IMR-90 (cell line): ENCODE results near the gene CNNM2. TPM values are rescaled to one million over a fixed set of nuclear protein-coding genes. Genes with fewer than 3 reads are reported as not detected.

Experiments
- ATAC-seq: fragments of 200-7000 bp; cut with Tn5 transposase; 2 replicates; pipeline ENCODE4 v1.9.1; 2020; ENCODE audit warnings: low read depth, mild to moderate bottlenecking, moderate library complexity
- BruUV-seq: library from RNA; stranded (reverse); fragments of 400-500 nt; replicated peaks from 2 replicates; lab custom pipeline; 2021; lab: Mats Ljungman, UMichigan
- CTCF ChIA-PET: fragments of 300-600 bp; formaldehyde crosslinking; extraction: SDS; loops from one replicate; lab custom pipeline; 2021; ENCODE audit warnings: antibody characterized with exemption; lab: Yijun Ruan, JAX
- POLR2A ChIA-PET: fragments of 300-600 bp; sonication (Branson Sonifier 250); formaldehyde crosslinking; loops from one replicate; lab custom pipeline; 2022; ENCODE audit warnings: antibody characterized with exemption; ENCODE audit not compliant: unreplicated experiment; lab: Charles Lee
- DNase-seq: peaks from one replicate; pipeline ENCODE4 v3.0.0; 2013
- H2AFZ ChIP-seq: replicated peaks from 2 replicates; pipeline ENCODE3; 2013; ENCODE audit warnings: low read length, mild to moderate bottlenecking; ENCODE audit not compliant: poor library complexity
- H2AK5ac ChIP-seq: 2 replicates; pipeline ENCODE4 v1.6.1; 2013; ENCODE audit warnings: low read depth, low read length, inconsistent platforms
- H2AK9ac ChIP-seq: replicated peaks from 2 replicates; pipeline ENCODE3; 2013; ENCODE audit warnings: mild to moderate bottlenecking, low read depth, low read length, moderate library complexity; ENCODE audit not compliant: poor library complexity
- H2BK120ac ChIP-seq: 2 replicates; pipeline ENCODE4 v1.6.1; 2013; ENCODE audit warnings: low read depth, low read length, inconsistent platforms
- H2BK15ac ChIP-seq: 3 replicates; pipeline ENCODE4 v1.6.1; 2013; ENCODE audit warnings: low read depth, low read length, inconsistent platforms
- H2BK20ac ChIP-seq: 2 replicates; pipeline ENCODE4 v1.6.1; 2013; ENCODE audit warnings: low read depth, mild to moderate bottlenecking, inconsistent platforms, low read length, moderate library complexity
- H2BK5ac ChIP-seq: 2 replicates; pipeline ENCODE4 v1.6.1; 2013; ENCODE audit warnings: mild to moderate bottlenecking, low read depth, low read length, inconsistent platforms; ENCODE audit not compliant: poor library complexity, severe bottlenecking
- H3K14ac ChIP-seq: replicated peaks from 2 replicates; pipeline ENCODE4 v1.6.1; 2013; ENCODE audit warnings: low read depth, low read length, inconsistent platforms
- H3K18ac ChIP-seq: 2 replicates; pipeline ENCODE4 v1.6.1; 2013; ENCODE audit warnings: low read depth, low read length, control low read depth
- H3K23ac ChIP-seq: 2 replicates; pipeline ENCODE4 v1.6.1; 2013; ENCODE audit warnings: low read depth, low read length, inconsistent platforms
- H3K27ac ChIP-seq: 2 replicates; pipeline ENCODE4 v1.5.1; 2013; ENCODE audit warnings: mild to moderate bottlenecking, control low read depth, low read length; ENCODE audit not compliant: insufficient read depth
- H3K27me3 ChIP-seq: 2 replicates; pipeline ENCODE4 v1.6.1; 2013; ENCODE audit warnings: low read length; ENCODE audit not compliant: control insufficient read depth, insufficient read depth
- H3K36me3 ChIP-seq: 2 replicates; pipeline ENCODE4 v1.6.1; 2013; ENCODE audit warnings: low read length, mixed read lengths; ENCODE audit not compliant: control insufficient read depth, insufficient read depth
- H3K4ac ChIP-seq: 2 replicates; pipeline ENCODE4 v1.6.1; 2013; ENCODE audit warnings: low read depth, low read length, inconsistent platforms
- H3K4me1 ChIP-seq: 2 replicates; pipeline ENCODE4 v1.6.1; 2013; ENCODE audit warnings: low read length, mixed read lengths; ENCODE audit not compliant: control insufficient read depth, insufficient read depth
- H3K4me2 ChIP-seq: 2 replicates; pipeline ENCODE4 v1.6.1; 2013; ENCODE audit warnings: low read depth, mild to moderate bottlenecking, control low read depth, low read length, moderate library complexity
- H3K4me3 ChIP-seq: 2 replicates; pipeline ENCODE4 v1.5.1; 2013; ENCODE audit warnings: low read depth, mild to moderate bottlenecking, control low read depth, low read length, moderate library complexity; ENCODE audit not compliant: insufficient read depth
- H3K56ac ChIP-seq: 2 replicates; pipeline ENCODE4 v1.6.1; 2013; ENCODE audit warnings: low read length, inconsistent platforms; ENCODE audit not compliant: insufficient read depth; ENCODE audit errors: extremely low read depth
- H3K79me1 ChIP-seq, 2 experiments: 2 replicates each; pipeline ENCODE4 v1.6.1; 2013; ENCODE audit warnings: low read length in 2 of 2, inconsistent platforms in 1 of 2, low read depth in 1 of 2
- H3K9ac ChIP-seq: 2 replicates; pipeline ENCODE4 v1.6.1; 2013; ENCODE audit warnings: low read depth, low read length, control low read depth
- H3K9me1 ChIP-seq: 2 replicates; pipeline ENCODE4 v1.6.1; 2013; ENCODE audit warnings: low read length, inconsistent platforms; ENCODE audit not compliant: insufficient read depth
- H3K9me3 ChIP-seq: 2 replicates; pipeline ENCODE4 v1.6.1; 2013; ENCODE audit warnings: low read length; ENCODE audit not compliant: control insufficient read depth, insufficient read depth
- H4K20me1 ChIP-seq: 2 replicates; pipeline ENCODE4 v1.6.1; 2013; ENCODE audit warnings: low read length, inconsistent platforms; ENCODE audit not compliant: insufficient read depth
- H4K5ac ChIP-seq: 2 replicates; pipeline ENCODE4 v1.6.1; 2013; ENCODE audit warnings: mild to moderate bottlenecking, low read depth, low read length, control low read depth
- H4K8ac ChIP-seq, 2 experiments: 2 replicates each; pipeline ENCODE4 v1.6.1; 2013; ENCODE audit warnings: low read depth in 2 of 2, low read length in 2 of 2, control low read depth in 1 of 2, inconsistent platforms in 1 of 2
- H4K91ac ChIP-seq: 2 replicates; pipeline ENCODE4 v1.6.1; 2013; ENCODE audit warnings: low read depth, low read length, inconsistent platforms; ENCODE audit not compliant: insufficient read depth
- BHLHE40 ChIP-seq: fragments of 150-350 bp; IDR thresholded peaks from 2 replicates; pipeline ENCODE4 v1.6.1; 2016; ENCODE audit warnings: mild to moderate bottlenecking, low read depth, low read length
- CEBPB ChIP-seq: IDR thresholded peaks from 2 replicates; pipeline ENCODE4 v1.6.1; 2012; ENCODE audit warnings: low read depth, low read length, improper control_type of control experiment
- MAFK ChIP-seq: IDR thresholded peaks from 2 replicates; pipeline ENCODE4 v1.6.1; 2012; ENCODE audit warnings: low read depth, low read length, improper control_type of control experiment
- MAZ ChIP-seq: IDR thresholded peaks from 2 replicates; pipeline ENCODE4 v1.6.1; 2012; ENCODE audit warnings: low read depth, mild to moderate bottlenecking, low read length, improper control_type of control experiment, moderate library complexity, borderline replicate concordance
- RCOR1 ChIP-seq: IDR thresholded peaks from 2 replicates; pipeline ENCODE4 v1.6.1; 2012; ENCODE audit warnings: mild to moderate bottlenecking, low read length, improper control_type of control experiment; ENCODE audit not compliant: insufficient replicate concordance
- RFX5 ChIP-seq: IDR thresholded peaks from 2 replicates; pipeline ENCODE4 v1.8.0; 2012; ENCODE audit warnings: low read depth, mild to moderate bottlenecking, low read length, moderate library complexity
- SMC3 ChIP-seq: fragments of 150-350 bp; IDR thresholded peaks from 2 replicates; pipeline ENCODE4 v1.6.1; 2016; ENCODE audit warnings: low read depth, mild to moderate bottlenecking, antibody characterized with exemption, low read length, moderate library complexity
- USF2 ChIP-seq: fragments of 150-350 bp; IDR thresholded peaks from 2 replicates; pipeline ENCODE4 v1.6.1; 2017; ENCODE audit warnings: mild to moderate bottlenecking, antibody characterized with exemption, low read length, low read depth
- dilution Hi-C: fragments of 300-500 bp; cut with HindIII; formaldehyde crosslinking; loops from one replicate; pipeline ENCODE4 v1.14.3; 2018; ENCODE audit warnings: low sequenced_read_pairs; ENCODE audit not compliant: unreplicated experiment
- in situ Hi-C: fragments of 300-500 bp; cut with MboI; formaldehyde crosslinking; loops from 3 replicates; pipeline ENCODE4 v1.14.3; 2019; ENCODE audit warnings: low sequenced_read_pairs, inconsistent platforms, mixed read lengths
- intact Hi-C: fragments of 100-400 bp; cut with micrococcal nuclease; formaldehyde crosslinking; loops from 2 replicates; pipeline ENCODE4 v1.10.0; 2022
- polyA plus RNA-seq, 3 experiments: library from polyadenylated mRNA; depleted of rRNA; stranded (reverse); fragments of >200 nt; gene quantifications; 2 replicates each; pipeline ENCODE4 v1.2.3, GENCODE V29; 2012; ENCODE audit warnings: low replicate concordance in 1 of 3
- total RNA-seq: library from RNA; depleted of rRNA; stranded (reverse); fragments of >200 nt; gene quantifications from 2 replicates; pipeline ENCODE4 v1.2.3, GENCODE V29; 2012
- TF ChIP-seq, protein P1 (sequence below): fragments of 150-350 bp; IDR thresholded peaks from 2 replicates; pipeline ENCODE4 v1.6.1; 2016; ENCODE audit warnings: low read depth, mild to moderate bottlenecking, low read length, moderate library complexity, borderline replicate concordance

Gene CNNM2
- total and polyA plus RNA-seq, 2 of the 4 experiments (the other 2 are of a cell fraction) = 4.7 to 5.6 TPM

- no peaks in the 10 kb centered on the region; the same call in 1 of the 2 replicates for H3K9me1 ChIP-seq
- ChIA-PET CTCF (interaction anchor here (0.9 kb wide), 1 partner anchor 86 kb away, joined by 3 read pairs; the partner anchor contains the start of gene NT5C2), POLR2A (no interaction called here)
- H2BK20ac ChIP-seq = no peak overlapping the region
- H4K5ac ChIP-seq = no peak overlapping the region
- no peak overlapping the region for H4K8ac ChIP-seq
- no peak overlapping the region for H4K91ac ChIP-seq
- no peak overlapping the region for H2AK9ac ChIP-seq
- no peak overlapping the region for H3K27ac ChIP-seq
- H2BK120ac ChIP-seq = no peak overlapping the region
- no peak for DNase-seq
- no peak overlapping the region for H3K9ac ChIP-seq
- H3K18ac ChIP-seq = no peak overlapping the region
- no peak overlapping the region for H3K14ac ChIP-seq
- H3K4me1 ChIP-seq = peaks cover 2% of the 10 kb centered on the region; the same call in 1 of the 2 replicates
- no peak overlapping the region for H3K4me3 ChIP-seq
- peaks cover 10% of the 10 kb centered on the region for H3K36me3 ChIP-seq
- H2BK5ac ChIP-seq = no peak overlapping the region
- peaks cover 3 to 46% of the 10 kb centered on the region in 2 experiments; a peak in 3 of 4 replicates for H3K79me1 ChIP-seq
- TF ChIP-seq, protein P1, sequence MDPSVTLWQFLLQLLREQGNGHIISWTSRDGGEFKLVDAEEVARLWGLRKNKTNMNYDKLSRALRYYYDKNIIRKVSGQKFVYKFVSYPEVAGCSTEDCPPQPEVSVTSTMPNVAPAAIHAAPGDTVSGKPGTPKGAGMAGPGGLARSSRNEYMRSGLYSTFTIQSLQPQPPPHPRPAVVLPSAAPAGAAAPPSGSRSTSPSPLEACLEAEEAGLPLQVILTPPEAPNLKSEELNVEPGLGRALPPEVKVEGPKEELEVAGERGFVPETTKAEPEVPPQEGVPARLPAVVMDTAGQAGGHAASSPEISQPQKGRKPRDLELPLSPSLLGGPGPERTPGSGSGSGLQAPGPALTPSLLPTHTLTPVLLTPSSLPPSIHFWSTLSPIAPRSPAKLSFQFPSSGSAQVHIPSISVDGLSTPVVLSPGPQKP = no peak
- TF ChIP-seq RCOR1 = no peak
- TF ChIP-seq USF2 = no peak
- TF ChIP-seq BHLHE40 = no peak
- TF ChIP-seq SMC3 = no peak
- TF ChIP-seq MAFK = no peak
- TF ChIP-seq RFX5 = no peak
- no peak for TF ChIP-seq MAZ
- TF ChIP-seq CEBPB = no peak
- no peak overlapping the region for H3K23ac ChIP-seq
- H3K9me3 ChIP-seq = no peaks in the 10 kb centered on the region
- H3K27me3 ChIP-seq = no peaks in the 10 kb centered on the region
- no peak overlapping the region for H2AK5ac ChIP-seq
- H2BK15ac ChIP-seq = no peak overlapping the region
- H3K56ac ChIP-seq = no peak overlapping the region
- BruUV-seq = no TSS peak
- intact Hi-C loops (no loop called here), in situ Hi-C loops (no loop called here), dilution Hi-C loops (no loop called here)
- no peak overlapping the region for H3K4me2 ChIP-seq
- ATAC-seq = no peak
- no peak overlapping the region for H3K4ac ChIP-seq
- H4K20me1 ChIP-seq = peaks cover 10% of the 10 kb centered on the region; the same call in 1 of the 2 replicates
- H2AFZ ChIP-seq = no peak overlapping the region
Measured at GRCh38 chr10:103106539-103106938, 188.4 kb downstream of the CNNM2 start.
